Large intestine (tissue), 3 donors: Measurements from ENCODE around the gene NDFIP2. TPM values are rescaled to one million over a fixed set of nuclear protein-coding genes. Genes with fewer than 3 reads are reported as not detected.

Experiments used
- DNase-seq, 2 donors: peaks; one replicate each; pipeline versions ENCODE4 v3.0.0 to v3.0.0-alpha.2; 2013
- H3K27ac ChIP-seq: one replicate; pipeline ENCODE4 v1.5.1; 2013; ENCODE audit warnings: low read length
- H3K27me3 ChIP-seq: 2 replicates; pipeline ENCODE4 v1.6.1; 2013; ENCODE audit warnings: low read length; ENCODE audit not compliant: control insufficient read depth, insufficient read depth
- H3K36me3 ChIP-seq: 2 replicates; pipeline ENCODE4 v1.6.1; 2013; ENCODE audit warnings: low read length; ENCODE audit not compliant: control insufficient read depth, insufficient read depth
- H3K4me1 ChIP-seq: one replicate; pipeline ENCODE4 v1.6.1; 2013; ENCODE audit warnings: low read length; ENCODE audit not compliant: control insufficient read depth, insufficient read depth
- H3K4me3 ChIP-seq: one replicate; pipeline ENCODE4 v1.5.1; 2013; ENCODE audit warnings: low read length
- H3K9me3 ChIP-seq: one replicate; pipeline ENCODE4 v1.6.1; 2013; ENCODE audit warnings: mild to moderate bottlenecking, low read depth, low read length, moderate library complexity; ENCODE audit not compliant: control insufficient read depth
- WGBS: methylation state at CpG from one replicate; pipeline ENCODE4 v1.1.5; 2013; ENCODE audit warnings: low lambda C conversion rate; ENCODE audit not compliant: insufficient coverage; 5-methylcytosine and 5-hydroxymethylcytosine counted together
- polyA plus RNA-seq: library from polyadenylated mRNA; unstranded; fragments of 120-200 nt; gene quantifications from one replicate; pipeline ENCODE4 v1.2.1, GENCODE V29; 2013

Gene NDFIP2
- polyA plus RNA-seq, 1 donor = 79.0 TPM

- H3K4me3 ChIP-seq = no peak overlapping the region
- H3K27me3 ChIP-seq = no peaks in the 10 kb centered on the region
- H3K27ac ChIP-seq = no peak overlapping the region
- no peak for DNase-seq
- H3K4me1 ChIP-seq = no peaks in the 10 kb centered on the region
- no CpG with 5 or more reads among the region's 1 CpG for WGBS
- no peaks in the 10 kb centered on the region for H3K36me3 ChIP-seq
- H3K9me3 ChIP-seq = no peaks in the 10 kb centered on the region
Observed at GRCh38 chr13:79475569-79475968, 5.4 kb upstream of the NDFIP2 start.

- H3K36me3 ChIP-seq = no peaks in the 10 kb centered on the region
- H3K4me3 ChIP-seq = no peak overlapping the region
- H3K27ac ChIP-seq = no peak overlapping the region
- H3K27me3 ChIP-seq = no peaks in the 10 kb centered on the region
- H3K9me3 ChIP-seq = no peaks in the 10 kb centered on the region
- DNase-seq = no peak
- no CpG with 5 or more reads among the region's 3 CpGs for WGBS
- H3K4me1 ChIP-seq = no peaks in the 10 kb centered on the region
Observed at GRCh38 chr13:79477968-79478367, 3.0 kb upstream of the NDFIP2 start.

GRCh38 chr13:79479882-79480281, 1.1 kb upstream of the NDFIP2 start:
- Histone ChIP-seq H3K27me3 (no peaks in the 10 kb centered on the region), H3K27ac (no peak overlapping the region), H3K9me3 (no peaks in the 10 kb centered on the region), H3K36me3 (no peaks in the 10 kb centered on the region), H3K4me3 (no peak overlapping the region), H3K4me1 (peaks cover 11% of the 10 kb centered on the region)
- DNase-seq = no peak
- 93% methylated on average over 2 of the region's 5 CpGs for WGBS

- no peak for DNase-seq
- H3K36me3 ChIP-seq = no peaks in the 10 kb centered on the region
- peaks cover 18% of the 10 kb centered on the region for H3K4me1 ChIP-seq
- peak overlapping the region; percentile 95 for H3K4me3 ChIP-seq
- no peaks in the 10 kb centered on the region for H3K9me3 ChIP-seq
- no CpG with 5 or more reads among the region's 12 CpGs for WGBS
- H3K27ac ChIP-seq = peak overlapping the region; percentile 97
- no peaks in the 10 kb centered on the region for H3K27me3 ChIP-seq
Observed at GRCh38 chr13:79481685-79482052, 714 bp downstream of the NDFIP2 start.

- WGBS = 33% methylated on average over 1 of the region's 3 CpGs
- Histone ChIP-seq H3K9me3 (no peaks in the 10 kb centered on the region), H3K27me3 (no peaks in the 10 kb centered on the region), H3K4me3 (peak overlapping the region; percentile 95), H3K36me3 (no peaks in the 10 kb centered on the region), H3K4me1 (peaks cover 23% of the 10 kb centered on the region), H3K27ac (peak overlapping the region; percentile 97)
- DNase-seq = peak in 1 of 2 donors; percentile 54
Observed at GRCh38 chr13:79482281-79482970, 1.5 kb downstream of the NDFIP2 start.

GRCh38 chr13:79483086-79483706, 2.2 kb downstream of the NDFIP2 start:
- DNase-seq = peak in 1 of 2 donors; percentile 57
- Histone ChIP-seq H3K27ac (peak overlapping the region; percentile 97), H3K27me3 (no peaks in the 10 kb centered on the region), H3K36me3 (no peaks in the 10 kb centered on the region), H3K4me3 (peak overlapping the region; percentile 95), H3K9me3 (no peaks in the 10 kb centered on the region), H3K4me1 (peaks cover 23% of the 10 kb centered on the region)
- 20% methylated on average over 1 of the region's 4 CpGs for WGBS

- peak; percentile 86 to 94 for DNase-seq
- Histone ChIP-seq H3K27me3 (no peaks in the 10 kb centered on the region), H3K9me3 (no peaks in the 10 kb centered on the region), H3K4me3 (peak overlapping the region; percentile 7), H3K27ac (peak overlapping the region; percentile 97), H3K36me3 (peaks cover 2% of the 10 kb centered on the region), H3K4me1 (peaks cover 23% of the 10 kb centered on the region)
- 26% methylated on average over 2 of the region's 4 CpGs for WGBS
Observed at GRCh38 chr13:79485014-79485811, 4.3 kb downstream of the NDFIP2 start.

- peak overlapping the region; percentile 97 for H3K27ac ChIP-seq
- H3K4me1 ChIP-seq = peaks cover 23% of the 10 kb centered on the region
- no peaks in the 10 kb centered on the region for H3K9me3 ChIP-seq
- H3K4me3 ChIP-seq = no peak overlapping the region
- peaks cover 2% of the 10 kb centered on the region for H3K36me3 ChIP-seq
- DNase-seq = no peak
- 62% methylated on average over 2 of the region's 6 CpGs for WGBS
- H3K27me3 ChIP-seq = no peaks in the 10 kb centered on the region
Observed at GRCh38 chr13:79486433-79487188, 5.7 kb downstream of the NDFIP2 start.

- Histone ChIP-seq H3K36me3 (peaks cover 2% of the 10 kb centered on the region), H3K4me3 (no peak overlapping the region), H3K9me3 (no peaks in the 10 kb centered on the region), H3K4me1 (peaks cover 13% of the 10 kb centered on the region), H3K27me3 (no peaks in the 10 kb centered on the region), H3K27ac (no peak overlapping the region)
- WGBS = no CpG with 5 or more reads among the region's 1 CpG
- DNase-seq = no peak
Observed at GRCh38 chr13:79490326-79490725, 9.4 kb downstream of the NDFIP2 start.

- Histone ChIP-seq H3K27ac (no peak overlapping the region), H3K4me3 (no peak overlapping the region), H3K36me3 (peaks cover 2% of the 10 kb centered on the region), H3K4me1 (peaks cover 11% of the 10 kb centered on the region), H3K27me3 (no peaks in the 10 kb centered on the region), H3K9me3 (no peaks in the 10 kb centered on the region)
- DNase-seq = no peak
- no CpG with 5 or more reads among the region's 1 CpG for WGBS
Observed at GRCh38 chr13:79490824-79491223, 9.9 kb downstream of the NDFIP2 start.
